Stomach smooth muscle (tissue), 2 donors: ENCODE results near the gene QPCT.
A peak's percentile ranks its signal among the peaks of the same experiment; 100 is the strongest.

Experiments used
- H3K27ac ChIP-seq: one replicate; pipeline ENCODE4 v1.7.0; 2013; ENCODE audit warnings: mild to moderate bottlenecking, low read length, inconsistent platforms
- H3K27me3 ChIP-seq, 2 donors: one replicate each; pipeline ENCODE4 v1.7.0; 2013; ENCODE audit warnings: low read length in 2 of 2; ENCODE audit not compliant: insufficient read depth in 2 of 2, control insufficient read depth in 1 of 2
- H3K36me3 ChIP-seq, 2 donors: one replicate each; pipeline ENCODE4 v1.7.0; 2013; ENCODE audit warnings: low read length in 2 of 2; ENCODE audit not compliant: control insufficient read depth in 2 of 2, insufficient read depth in 2 of 2
- H3K4me1 ChIP-seq: one replicate; pipeline ENCODE4 v1.7.0; 2013; ENCODE audit warnings: low read length; ENCODE audit not compliant: control insufficient read depth, insufficient read depth
- H3K4me3 ChIP-seq, 2 donors: one replicate each; pipeline ENCODE4 v1.7.0; 2013; ENCODE audit warnings: low read length in 2 of 2
- H3K9ac ChIP-seq, 2 donors: one replicate each; pipeline ENCODE4 v1.7.0; 2013; ENCODE audit warnings: low read length in 2 of 2, mild to moderate bottlenecking in 1 of 2
- H3K9me3 ChIP-seq, 2 donors: one replicate each; pipeline ENCODE4 v1.7.0; 2013; ENCODE audit warnings: low read length in 2 of 2; ENCODE audit not compliant: control insufficient read depth in 2 of 2
- donor health status: healthy.
- donor health status: Pancreatic carcinoma.

QPCT gene

DNA sequence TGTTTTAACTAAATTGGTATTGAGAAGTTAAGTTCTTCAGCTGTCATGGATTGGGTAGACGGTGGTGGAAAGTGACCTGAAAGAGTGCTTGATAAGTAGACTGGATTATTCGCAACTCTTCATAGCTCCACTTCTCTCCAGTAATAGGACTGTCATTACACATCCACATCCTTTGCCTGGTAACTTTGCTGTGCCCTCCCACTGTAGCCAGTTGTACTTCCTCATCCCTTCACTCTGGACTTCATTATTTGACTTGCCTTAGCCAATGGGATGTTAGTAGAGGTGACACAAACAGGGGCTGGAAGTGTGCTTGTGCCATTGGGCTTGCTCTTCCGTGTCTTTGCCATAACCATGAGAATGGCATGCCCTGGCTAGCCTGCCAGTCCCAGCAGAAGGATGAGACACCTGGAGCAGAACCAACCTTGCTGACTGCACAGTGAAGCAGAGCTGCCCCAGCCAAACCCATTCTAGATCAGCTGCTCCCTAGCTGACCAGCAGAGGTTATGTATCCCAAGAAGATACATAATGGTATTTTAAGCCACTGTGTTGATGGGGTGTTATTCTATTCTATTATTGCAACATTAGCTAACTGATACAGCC, 16.9 kb downstream of the QPCT start:
- H3K27me3 ChIP-seq: no peaks in the 10 kb centered on the region
- no peaks in the 10 kb centered on the region for H3K9me3 ChIP-seq
- no peak overlapping the region for H3K4me3 ChIP-seq
- no peak overlapping the region for H3K9ac ChIP-seq
- H3K27ac ChIP-seq: no peak overlapping the region
- no peaks in the 10 kb centered on the region for H3K36me3 ChIP-seq
- no peaks in the 10 kb centered on the region for H3K4me1 ChIP-seq

DNA sequence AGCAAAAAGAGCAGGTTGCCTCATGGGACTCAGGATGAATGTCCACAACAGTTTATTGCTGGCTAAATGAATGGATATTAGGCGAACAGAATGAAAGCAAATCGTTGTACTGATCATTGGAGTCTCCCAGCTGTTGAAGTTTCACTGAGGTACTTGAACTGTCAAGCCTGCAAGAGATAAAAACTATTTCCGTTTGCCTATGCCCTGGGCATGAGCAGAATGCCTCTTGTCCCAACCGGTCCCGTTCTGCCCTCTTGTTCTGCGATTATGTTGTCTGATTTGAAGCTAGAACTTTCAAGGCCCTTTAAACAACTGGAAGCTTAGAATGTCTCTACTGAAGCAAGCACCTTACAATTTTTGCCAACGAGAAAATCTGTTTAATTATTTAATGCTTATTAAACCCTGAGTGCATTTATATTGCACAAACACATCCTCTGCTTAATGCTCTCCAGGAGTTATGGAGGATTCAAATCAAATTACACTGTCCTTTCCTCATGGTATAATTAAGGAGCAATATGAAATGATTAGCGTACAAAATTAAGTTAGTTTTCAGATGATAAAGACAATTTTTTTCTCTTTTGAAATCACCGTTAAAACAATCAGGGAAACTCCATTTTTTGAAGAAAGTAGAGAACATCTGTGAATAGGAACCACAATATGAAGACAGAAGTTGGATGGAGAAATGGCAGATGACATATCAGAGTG, 17.7 kb downstream of the QPCT start:
- no peaks in the 10 kb centered on the region for H3K27me3 ChIP-seq
- H3K27ac ChIP-seq: no peak overlapping the region
- no peaks in the 10 kb centered on the region for H3K36me3 ChIP-seq
- H3K9me3 ChIP-seq: no peaks in the 10 kb centered on the region
- peaks cover under 1% of the 10 kb centered on the region for H3K4me1 ChIP-seq
- H3K4me3 ChIP-seq: no peak overlapping the region
- no peak overlapping the region for H3K9ac ChIP-seq

DNA sequence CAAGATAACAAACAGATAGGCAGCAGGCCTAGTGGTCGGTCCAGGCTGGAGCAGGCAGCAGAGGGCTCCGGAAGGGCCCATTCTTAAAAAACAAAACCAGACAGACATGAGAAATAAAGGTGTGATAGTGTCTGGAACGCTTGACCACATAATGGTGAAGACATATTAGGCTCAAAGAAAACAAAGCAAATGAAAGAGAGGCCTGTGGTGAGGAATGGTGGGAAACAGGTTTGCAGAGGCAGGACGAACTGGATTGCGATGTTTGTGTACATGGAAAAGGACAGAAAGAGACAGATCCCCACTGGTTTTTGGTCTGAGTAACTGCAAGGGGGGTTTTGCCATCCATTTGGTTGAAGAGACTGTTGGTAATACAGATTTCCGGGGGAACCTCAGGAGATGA, 19.9 kb downstream of the QPCT start:
- no peaks in the 10 kb centered on the region for H3K36me3 ChIP-seq
- no peaks in the 10 kb centered on the region for H3K27me3 ChIP-seq
- no peak overlapping the region for H3K27ac ChIP-seq
- H3K9me3 ChIP-seq: no peaks in the 10 kb centered on the region
- H3K9ac ChIP-seq: no peak overlapping the region
- peaks cover 7% of the 10 kb centered on the region for H3K4me1 ChIP-seq
- no peak overlapping the region for H3K4me3 ChIP-seq

DNA sequence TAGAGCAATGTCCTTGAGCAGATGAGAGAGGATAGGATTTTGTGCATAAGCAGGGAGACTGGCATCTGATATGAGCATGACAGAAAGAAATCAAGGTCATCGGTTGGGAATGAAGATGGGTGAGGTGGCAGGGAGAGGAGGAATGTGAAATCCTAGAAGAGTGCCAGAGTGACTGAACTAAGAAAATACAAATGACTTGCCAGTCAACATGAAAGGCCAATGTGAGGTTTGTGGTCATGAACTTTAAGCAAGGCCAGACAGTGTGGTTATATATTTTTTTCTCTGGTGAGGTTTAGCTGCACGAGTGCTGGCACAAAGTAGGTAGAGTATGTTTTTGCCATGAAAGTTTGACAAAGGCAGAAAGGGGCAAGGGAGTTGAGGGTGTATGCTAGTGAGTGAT, 21.2 kb downstream of the QPCT start:
- H3K9me3 ChIP-seq: no peaks in the 10 kb centered on the region
- H3K27me3 ChIP-seq: no peaks in the 10 kb centered on the region
- peaks cover 7% of the 10 kb centered on the region for H3K4me1 ChIP-seq
- no peak overlapping the region for H3K9ac ChIP-seq
- no peak overlapping the region for H3K4me3 ChIP-seq
- no peak overlapping the region for H3K27ac ChIP-seq
- no peaks in the 10 kb centered on the region for H3K36me3 ChIP-seq

DNA sequence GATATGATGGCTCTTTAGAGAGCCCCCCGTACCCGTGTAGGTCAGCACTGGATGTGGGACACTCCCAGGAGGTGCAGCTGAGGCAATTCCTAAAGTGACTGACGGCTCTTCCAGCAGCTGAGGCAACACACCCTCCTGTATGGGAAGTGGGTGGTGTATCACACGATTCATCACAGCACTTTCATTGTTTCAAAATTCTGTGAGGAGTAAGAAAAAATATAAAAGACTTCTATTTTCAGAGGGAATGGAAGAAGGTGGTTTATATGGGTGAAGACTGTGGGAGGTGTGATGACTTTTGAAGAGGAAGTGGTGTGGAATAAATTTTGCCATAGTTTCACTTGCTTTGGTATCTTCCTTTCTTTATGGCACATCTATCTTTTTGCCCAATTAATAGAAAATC, 22.3 kb downstream of the QPCT start:
- no peaks in the 10 kb centered on the region for H3K36me3 ChIP-seq
- no peak overlapping the region for H3K9ac ChIP-seq
- H3K4me3 ChIP-seq: no peak overlapping the region
- H3K4me1 ChIP-seq: peaks cover 7% of the 10 kb centered on the region
- no peaks in the 10 kb centered on the region for H3K27me3 ChIP-seq
- H3K9me3 ChIP-seq: no peaks in the 10 kb centered on the region
- no peak overlapping the region for H3K27ac ChIP-seq

DNA sequence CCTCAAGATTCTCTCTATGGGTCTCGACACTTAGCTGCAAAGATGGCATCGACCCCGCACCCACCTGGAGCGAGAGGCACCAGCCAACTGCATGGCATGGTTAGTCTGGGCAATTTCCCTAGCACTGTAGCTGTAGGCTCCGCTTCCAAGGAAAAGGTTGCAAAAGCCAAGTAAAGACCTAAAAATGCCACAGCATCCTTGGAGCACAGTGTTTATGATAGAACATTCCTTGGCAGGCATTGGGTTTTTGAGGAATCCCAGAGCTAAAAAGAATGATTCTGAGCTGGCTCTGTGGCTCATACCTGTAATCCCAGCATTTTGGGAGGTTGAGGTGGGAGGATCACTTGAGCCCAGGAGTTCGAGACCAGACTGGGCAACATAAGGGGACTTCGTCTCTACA, 22.9 kb downstream of the QPCT start:
- H3K27me3 ChIP-seq: no peaks in the 10 kb centered on the region
- no peaks in the 10 kb centered on the region for H3K9me3 ChIP-seq
- H3K36me3 ChIP-seq: no peaks in the 10 kb centered on the region
- H3K9ac ChIP-seq: no peak overlapping the region
- no peak overlapping the region for H3K27ac ChIP-seq
- no peak overlapping the region for H3K4me3 ChIP-seq
- H3K4me1 ChIP-seq: peaks cover 7% of the 10 kb centered on the region

DNA sequence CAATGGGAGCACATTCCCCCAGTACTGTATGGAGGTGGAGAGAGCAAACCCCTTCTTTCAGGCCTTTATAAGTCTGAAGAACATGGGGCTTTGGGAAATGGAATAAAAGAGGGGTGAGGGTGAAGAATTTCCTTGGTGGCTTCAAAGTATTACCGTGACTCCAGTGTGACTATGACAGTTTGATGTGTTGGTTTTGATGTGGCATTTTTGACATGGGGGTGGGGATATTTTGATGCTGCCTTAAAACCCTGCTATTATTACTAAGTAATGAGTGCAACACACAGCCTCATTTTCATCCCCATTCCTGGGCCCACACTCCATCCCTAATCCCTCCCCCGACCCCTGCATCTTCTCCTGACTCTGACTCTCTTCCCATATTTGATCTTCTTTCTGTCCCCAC, 23.6 kb downstream of the QPCT start:
- no peaks in the 10 kb centered on the region for H3K27me3 ChIP-seq
- peaks cover 7% of the 10 kb centered on the region for H3K4me1 ChIP-seq
- no peaks in the 10 kb centered on the region for H3K9me3 ChIP-seq
- no peak overlapping the region for H3K27ac ChIP-seq
- H3K4me3 ChIP-seq: no peak overlapping the region
- H3K36me3 ChIP-seq: no peaks in the 10 kb centered on the region
- no peak overlapping the region for H3K9ac ChIP-seq

DNA sequence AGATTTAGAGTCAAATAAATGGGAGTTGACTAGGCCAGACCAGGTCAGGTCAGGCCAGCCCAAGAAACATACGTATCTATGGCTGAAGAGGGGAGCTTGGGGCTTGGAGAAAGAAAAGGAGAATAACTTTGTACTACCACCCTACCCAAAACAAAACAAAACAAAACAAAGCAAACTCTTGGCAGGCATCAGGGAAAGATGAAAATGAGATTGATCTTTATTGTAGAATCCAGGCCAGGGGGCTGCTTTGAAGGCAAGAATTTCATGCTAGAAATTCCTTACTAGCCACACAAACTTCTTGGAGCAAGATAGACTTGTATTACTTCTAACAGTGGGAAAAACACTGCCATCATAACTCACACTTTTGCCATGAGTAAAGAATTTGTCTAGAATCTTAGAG, 26.2 kb downstream of the QPCT start:
- H3K27ac ChIP-seq: no peak overlapping the region
- no peaks in the 10 kb centered on the region for H3K27me3 ChIP-seq
- H3K4me1 ChIP-seq: peaks cover 7% of the 10 kb centered on the region

DNA sequence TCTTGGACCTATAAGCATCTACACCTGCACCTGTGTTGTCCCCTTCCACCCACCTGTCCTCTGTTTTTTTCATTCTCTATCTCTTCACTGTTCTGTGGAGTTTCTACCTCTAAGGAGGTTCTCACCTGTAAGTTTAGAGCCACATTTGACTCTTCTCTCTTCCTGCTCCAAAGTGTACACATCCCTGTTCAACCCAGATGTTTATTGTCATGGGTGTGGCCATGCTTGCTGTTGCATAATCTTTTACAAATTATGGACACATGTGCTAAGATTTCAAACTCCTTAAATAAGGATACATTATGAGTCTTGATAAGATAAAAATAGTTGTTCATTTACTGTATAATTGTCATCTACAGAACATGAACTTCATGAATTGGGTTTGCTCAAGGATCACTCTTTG, 27.6 kb downstream of the QPCT start:
- no peak overlapping the region for H3K9ac ChIP-seq
- H3K27me3 ChIP-seq: no peaks in the 10 kb centered on the region
- H3K4me1 ChIP-seq: peaks cover 16% of the 10 kb centered on the region
- H3K27ac ChIP-seq: no peak overlapping the region
- H3K9me3 ChIP-seq: no peaks in the 10 kb centered on the region
- no peak overlapping the region for H3K4me3 ChIP-seq
- no peaks in the 10 kb centered on the region for H3K36me3 ChIP-seq

More for the DNA sequence above, 26.2 kb downstream of the QPCT start:
- Histone ChIP-seq H3K4me3 (no peak overlapping the region), H3K9me3 (no peaks in the 10 kb centered on the region), H3K9ac (no peak overlapping the region), H3K36me3 (no peaks in the 10 kb centered on the region)

DNA sequence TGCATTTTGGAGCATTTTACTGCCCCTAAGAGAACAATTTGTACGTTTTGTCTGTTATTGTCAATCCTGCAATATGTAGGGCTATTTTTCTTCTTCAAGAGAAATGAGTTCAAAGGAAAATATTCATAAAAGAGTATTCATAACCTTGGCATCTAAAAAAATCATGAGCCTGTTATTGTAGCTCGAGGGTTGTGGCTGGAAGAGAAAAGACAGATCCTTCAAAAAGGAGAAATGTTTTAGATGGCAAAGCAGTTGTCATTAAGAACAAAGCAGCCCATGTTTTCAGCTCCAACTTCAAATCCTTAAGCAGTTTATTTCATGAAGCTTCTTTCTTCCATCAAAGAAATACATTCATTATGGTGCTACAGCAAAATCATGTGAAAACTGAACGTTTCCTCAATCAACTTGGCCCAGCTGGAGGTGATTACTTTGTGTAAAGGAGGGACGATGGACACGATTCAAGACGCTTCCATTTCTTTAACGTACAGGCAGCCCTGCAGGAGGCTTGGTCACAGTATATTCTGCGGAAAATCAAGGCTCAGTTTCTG, 31.4 kb downstream of the QPCT start:
- Histone ChIP-seq H3K4me1 (peaks cover 9% of the 10 kb centered on the region), H3K9me3 (no peaks in the 10 kb centered on the region), H3K27ac (peak overlapping the region; percentile 42), H3K9ac (no peak overlapping the region), H3K27me3 (no peaks in the 10 kb centered on the region), H3K36me3 (no peaks in the 10 kb centered on the region), H3K4me3 (peak overlapping the region; percentile 8 to 57)
